ENCODE data around the gene HSFY2.
"Not testable (repeated sequence)": the region's sequence is repeated elsewhere in the genome, so short reads cannot be mapped to it uniquely, and the experiment has no call there.

DNA sequence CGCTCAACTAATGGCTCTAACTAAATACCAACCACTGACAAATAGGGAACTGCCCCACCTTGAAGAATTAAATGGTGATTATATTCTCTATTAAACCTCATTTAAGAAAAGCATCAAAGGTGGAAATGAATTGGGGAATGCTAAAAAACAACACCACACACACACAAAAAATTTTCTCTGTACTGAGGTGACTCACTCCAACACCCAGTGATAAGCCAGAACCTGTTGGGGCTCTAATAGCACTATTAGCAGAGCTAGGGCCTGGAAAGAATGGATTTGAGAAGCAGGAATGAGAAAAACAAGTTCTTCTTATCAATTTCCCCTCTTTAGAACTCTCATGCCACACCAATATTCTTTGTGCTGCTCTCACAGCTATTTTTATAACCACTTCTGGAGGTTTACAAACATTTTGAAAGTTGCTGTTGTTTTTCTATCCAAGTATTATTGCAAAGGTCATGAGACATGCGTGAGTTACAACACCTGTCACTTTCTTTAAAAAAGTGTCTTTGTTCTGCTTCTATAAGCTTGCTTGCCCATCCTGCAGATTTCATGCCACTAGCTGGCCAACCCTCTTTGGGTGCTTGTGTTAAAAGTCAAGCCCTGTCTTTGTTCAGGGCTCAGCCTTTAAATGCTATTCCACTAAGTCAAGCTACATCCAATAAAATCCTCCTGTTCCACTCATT lies 20.3 kb downstream of the HSFY2 start:
- TF ChIP-seq, protein P1, sequence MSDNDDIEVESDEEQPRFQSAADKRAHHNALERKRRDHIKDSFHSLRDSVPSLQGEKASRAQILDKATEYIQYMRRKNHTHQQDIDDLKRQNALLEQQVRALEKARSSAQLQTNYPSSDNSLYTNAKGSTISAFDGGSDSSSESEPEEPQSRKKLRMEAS (IDR thresholded peaks at IDR 0.05; ENCODE audit: low read depth, low read length), result not testable (repeated sequence)
- not testable (repeated sequence) for TF ChIP-seq POLR2A (IDR thresholded peaks at IDR 0.05; ENCODE audit: extremely low read depth, insufficient read length); MYC (IDR thresholded peaks at IDR 0.05; ENCODE audit: low read depth, low read length)
- TF ChIP-seq, protein P2, sequence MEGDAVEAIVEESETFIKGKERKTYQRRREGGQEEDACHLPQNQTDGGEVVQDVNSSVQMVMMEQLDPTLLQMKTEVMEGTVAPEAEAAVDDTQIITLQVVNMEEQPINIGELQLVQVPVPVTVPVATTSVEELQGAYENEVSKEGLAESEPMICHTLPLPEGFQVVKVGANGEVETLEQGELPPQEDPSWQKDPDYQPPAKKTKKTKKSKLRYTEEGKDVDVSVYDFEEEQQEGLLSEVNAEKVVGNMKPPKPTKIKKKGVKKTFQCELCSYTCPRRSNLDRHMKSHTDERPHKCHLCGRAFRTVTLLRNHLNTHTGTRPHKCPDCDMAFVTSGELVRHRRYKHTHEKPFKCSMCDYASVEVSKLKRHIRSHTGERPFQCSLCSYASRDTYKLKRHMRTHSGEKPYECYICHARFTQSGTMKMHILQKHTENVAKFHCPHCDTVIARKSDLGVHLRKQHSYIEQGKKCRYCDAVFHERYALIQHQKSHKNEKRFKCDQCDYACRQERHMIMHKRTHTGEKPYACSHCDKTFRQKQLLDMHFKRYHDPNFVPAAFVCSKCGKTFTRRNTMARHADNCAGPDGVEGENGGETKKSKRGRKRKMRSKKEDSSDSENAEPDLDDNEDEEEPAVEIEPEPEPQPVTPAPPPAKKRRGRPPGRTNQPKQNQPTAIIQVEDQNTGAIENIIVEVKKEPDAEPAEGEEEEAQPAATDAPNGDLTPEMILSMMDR (IDR thresholded peaks at IDR 0.05; ENCODE audit: low read depth, low read length), result not testable (repeated sequence)
